Measurements from ENCODE around the gene TMEM117. TPM values are rescaled to one million over a fixed set of nuclear protein-coding genes. Genes with fewer than 3 reads are reported as not detected.
"Not testable (repeated sequence)": the region's sequence is repeated elsewhere in the genome, so short reads cannot be mapped to it uniquely, and the experiment has no call there.

The TMEM117 gene
- total RNA-seq, 2 experiments from 2014 or later: 0.77 to 0.79 TPM

- no peak overlapping the region for H3K27ac Mint-ChIP-seq
- CTCF ChIA-PET: no interaction called here
- POLR2A ChIA-PET: no interaction called here
- H3K9me3 Mint-ChIP-seq: no peaks in the 10 kb centered on the region
- no peak overlapping the region for H3K4me3 Mint-ChIP-seq
- H3K4me1 Mint-ChIP-seq: no peaks in the 10 kb centered on the region
- no peaks in the 10 kb centered on the region for H3K27me3 Mint-ChIP-seq
- no peak for DNase-seq
- H3K36me3 Mint-ChIP-seq (ENCODE audit: low read depth): no peaks in the 10 kb centered on the region
These were observed 532.0 kb downstream of the TMEM117 start for GRCh38 chr12:44367916-44368315.

- Mint-ChIP-seq H3K27me3 (no peaks in the 10 kb centered on the region), H3K36me3 (ENCODE audit: low read depth) (no peaks in the 10 kb centered on the region), H3K9me3 (no peaks in the 10 kb centered on the region), H3K4me3 (no peak overlapping the region), H3K27ac (no peak overlapping the region), H3K4me1 (no peaks in the 10 kb centered on the region)
- no peak for DNase-seq
- ChIA-PET POLR2A (no interaction called here), CTCF (no interaction called here)
These were observed 534.1 kb downstream of the TMEM117 start for GRCh38 chr12:44369998-44370397.

- H3K36me3 Mint-ChIP-seq (ENCODE audit: low read depth): no peaks in the 10 kb centered on the region
- H3K4me1 Mint-ChIP-seq: no peaks in the 10 kb centered on the region
- ChIA-PET CTCF (no interaction called here), POLR2A (no interaction called here)
- H3K9me3 Mint-ChIP-seq: no peaks in the 10 kb centered on the region
- no peak overlapping the region for H3K27ac Mint-ChIP-seq
- DNase-seq: no peak
- no peaks in the 10 kb centered on the region for H3K27me3 Mint-ChIP-seq
- no peak overlapping the region for H3K4me3 Mint-ChIP-seq
These were observed 535.1 kb downstream of the TMEM117 start for GRCh38 chr12:44370982-44371381.

- ChIA-PET CTCF (no interaction called here), POLR2A (no interaction called here)
- no peak for DNase-seq
- H3K27me3 Mint-ChIP-seq: no peaks in the 10 kb centered on the region
- no peaks in the 10 kb centered on the region for H3K36me3 Mint-ChIP-seq (ENCODE audit: low read depth)
- H3K4me3 Mint-ChIP-seq: no peak overlapping the region
- no peaks in the 10 kb centered on the region for H3K9me3 Mint-ChIP-seq
- no peaks in the 10 kb centered on the region for H3K4me1 Mint-ChIP-seq
- H3K27ac Mint-ChIP-seq: no peak overlapping the region
These were observed 536.4 kb downstream of the TMEM117 start for GRCh38 chr12:44372259-44372658.

GRCh38 chr12:44375694-44376093, 539.8 kb downstream of the TMEM117 start:
- H3K4me3 Mint-ChIP-seq: no peak overlapping the region
- ChIA-PET CTCF (no interaction called here), POLR2A (no interaction called here)
- H3K4me1 Mint-ChIP-seq: no peaks in the 10 kb centered on the region
- no peaks in the 10 kb centered on the region for H3K27me3 Mint-ChIP-seq
- no peaks in the 10 kb centered on the region for H3K9me3 Mint-ChIP-seq
- H3K27ac Mint-ChIP-seq: no peak overlapping the region
- H3K36me3 Mint-ChIP-seq (ENCODE audit: low read depth): no peaks in the 10 kb centered on the region
- no peak for DNase-seq

- DNase-seq: no peak
- Mint-ChIP-seq H3K4me1 (no peaks in the 10 kb centered on the region), H3K36me3 (ENCODE audit: low read depth) (no peaks in the 10 kb centered on the region), H3K9me3 (no peaks in the 10 kb centered on the region), H3K27me3 (no peaks in the 10 kb centered on the region), H3K27ac (no peak overlapping the region), H3K4me3 (no peak overlapping the region)
- POLR2A ChIA-PET: no interaction called here
- CTCF ChIA-PET: no interaction called here
These were observed 541.7 kb downstream of the TMEM117 start for GRCh38 chr12:44377443-44378187.

- H3K27ac Mint-ChIP-seq; POLR2A ChIA-PET; H3K27me3 Mint-ChIP-seq; H3K4me3 Mint-ChIP-seq; H3K36me3 Mint-ChIP-seq (ENCODE audit: low read depth); CTCF ChIA-PET; DNase-seq; H3K4me1 Mint-ChIP-seq; H3K9me3 Mint-ChIP-seq: not testable (repeated sequence)
These were observed 543.2 kb downstream of the TMEM117 start for GRCh38 chr12:44379113-44379512.

GRCh38 chr12:44379831-44380230, 544.0 kb downstream of the TMEM117 start:
- Mint-ChIP-seq H3K9me3 (no peaks in the 10 kb centered on the region), H3K27ac (no peak overlapping the region), H3K4me1 (no peaks in the 10 kb centered on the region), H3K27me3 (no peaks in the 10 kb centered on the region), H3K4me3 (no peak overlapping the region), H3K36me3 (ENCODE audit: low read depth) (no peaks in the 10 kb centered on the region)
- CTCF ChIA-PET: no interaction called here
- DNase-seq: no peak
- POLR2A ChIA-PET: no interaction called here

- ChIA-PET POLR2A (no interaction called here), CTCF (no interaction called here)
- Mint-ChIP-seq H3K4me1 (no peaks in the 10 kb centered on the region), H3K27me3 (no peaks in the 10 kb centered on the region), H3K36me3 (ENCODE audit: low read depth) (no peaks in the 10 kb centered on the region), H3K9me3 (no peaks in the 10 kb centered on the region), H3K27ac (no peak overlapping the region), H3K4me3 (no peak overlapping the region)
- no peak for DNase-seq
These were observed 545.0 kb downstream of the TMEM117 start for GRCh38 chr12:44380861-44381260.

- no peak overlapping the region for H3K4me3 Mint-ChIP-seq
- no peaks in the 10 kb centered on the region for H3K9me3 Mint-ChIP-seq
- no peak for DNase-seq
- no peaks in the 10 kb centered on the region for H3K27me3 Mint-ChIP-seq
- no peaks in the 10 kb centered on the region for H3K4me1 Mint-ChIP-seq
- POLR2A ChIA-PET: no interaction called here
- H3K27ac Mint-ChIP-seq: no peak overlapping the region
- H3K36me3 Mint-ChIP-seq (ENCODE audit: low read depth): no peaks in the 10 kb centered on the region
- CTCF ChIA-PET: no interaction called here
These were observed 545.5 kb downstream of the TMEM117 start for GRCh38 chr12:44381341-44381740.

- H3K36me3 Mint-ChIP-seq (ENCODE audit: low read depth): no peaks in the 10 kb centered on the region
- DNase-seq: no peak
- POLR2A ChIA-PET: no interaction called here
- no peaks in the 10 kb centered on the region for H3K27me3 Mint-ChIP-seq
- no peak overlapping the region for H3K27ac Mint-ChIP-seq
- CTCF ChIA-PET: no interaction called here
- H3K4me3 Mint-ChIP-seq: no peak overlapping the region
- H3K4me1 Mint-ChIP-seq: no peaks in the 10 kb centered on the region
- H3K9me3 Mint-ChIP-seq: no peaks in the 10 kb centered on the region
These were observed 548.3 kb downstream of the TMEM117 start for GRCh38 chr12:44384136-44384535.

- ChIA-PET POLR2A (no interaction called here), CTCF (no interaction called here)
- no peak for DNase-seq
- Mint-ChIP-seq H3K27me3 (no peaks in the 10 kb centered on the region), H3K4me1 (no peaks in the 10 kb centered on the region), H3K4me3 (no peak overlapping the region), H3K9me3 (no peaks in the 10 kb centered on the region), H3K36me3 (ENCODE audit: low read depth) (no peaks in the 10 kb centered on the region), H3K27ac (no peak overlapping the region)
These were observed 550.1 kb downstream of the TMEM117 start for GRCh38 chr12:44385964-44386363.

GRCh38 chr12:44387581-44387980, 551.7 kb downstream of the TMEM117 start:
- no peaks in the 10 kb centered on the region for H3K27me3 Mint-ChIP-seq
- no peaks in the 10 kb centered on the region for H3K36me3 Mint-ChIP-seq (ENCODE audit: low read depth)
- no peaks in the 10 kb centered on the region for H3K4me1 Mint-ChIP-seq
- no peak for DNase-seq
- no peak overlapping the region for H3K4me3 Mint-ChIP-seq
- ChIA-PET CTCF (no interaction called here), POLR2A (no interaction called here)
- no peak overlapping the region for H3K27ac Mint-ChIP-seq
- H3K9me3 Mint-ChIP-seq: no peaks in the 10 kb centered on the region

- H3K9me3 Mint-ChIP-seq: no peaks in the 10 kb centered on the region
- H3K27me3 Mint-ChIP-seq: no peaks in the 10 kb centered on the region
- ChIA-PET POLR2A (no interaction called here), CTCF (no interaction called here)
- H3K36me3 Mint-ChIP-seq (ENCODE audit: low read depth): no peaks in the 10 kb centered on the region
- no peak overlapping the region for H3K27ac Mint-ChIP-seq
- no peak overlapping the region for H3K4me3 Mint-ChIP-seq
- no peak for DNase-seq
- no peaks in the 10 kb centered on the region for H3K4me1 Mint-ChIP-seq
These were observed 553.2 kb downstream of the TMEM117 start for GRCh38 chr12:44389038-44389437.

All from activated CD4-positive, alpha-beta T cell treated with anti-CD3 and anti-CD28 coated beads, Interleukin-2, amount 10 ng/mL, durations not matched to agents 7 days and 5 days (primary cell).